DND-41 (cell line): ENCODE data around the gene MRPL20.
"Not testable (repeated sequence)": the region's sequence is repeated elsewhere in the genome, so short reads cannot be mapped to it uniquely, and the experiment has no call there.

ENCODE experiments used
- ATAC-seq: fragments of 200-7000 bp; cut with Tn5 transposase; 3 replicates; pipeline ENCODE4 v1.9.1; 2021; ENCODE audit warnings: low read depth; ENCODE audit not compliant: insufficient read depth
- DNase-seq: peaks from one replicate; pipeline ENCODE4 v3.0.0-alpha.2; 2020
- H2AFZ ChIP-seq: 2 replicates; pipeline ENCODE4 v1.6.0; 2012; ENCODE audit warnings: low read depth, low read length
- H3K27ac ChIP-seq: 2 replicates; pipeline ENCODE4 v1.5.1; 2012; ENCODE audit warnings: low read length, inconsistent platforms
- H3K27me3 ChIP-seq: fragments of 200-600 bp; sonication (generic); 2 replicates; pipeline ENCODE4 v1.6.0; 2012; ENCODE audit warnings: low read length, mild to moderate bottlenecking, inconsistent platforms; ENCODE audit not compliant: insufficient read depth, poor library complexity
- H3K36me3 ChIP-seq: 2 replicates; pipeline ENCODE4 v1.5.1; 2012; ENCODE audit warnings: low read length, inconsistent platforms; ENCODE audit not compliant: insufficient read depth
- H3K4me1 ChIP-seq: 2 replicates; pipeline ENCODE4 v1.5.1; 2012; ENCODE audit warnings: mild to moderate bottlenecking, low read length; ENCODE audit not compliant: insufficient read depth
- H3K4me2 ChIP-seq: 2 replicates; pipeline ENCODE4 v1.6.0; 2012; ENCODE audit warnings: mild to moderate bottlenecking, moderate library complexity, low read length, inconsistent platforms; ENCODE audit not compliant: insufficient read depth
- H3K4me3 ChIP-seq, 2 experiments: fragments of 200-600 bp in 1 of 2; shearing (Covaris generic) in 1 of 2; 2 replicates each; pipeline ENCODE4 v1.5.1; 2012 to 2016; ENCODE audit warnings: inconsistent platforms in 2 of 2, low read length in 2 of 2, mild to moderate bottlenecking in 2 of 2, low read depth in 1 of 2, moderate library complexity in 1 of 2
- H3K79me2 ChIP-seq: 2 replicates; pipeline ENCODE4 v1.6.0; 2012; ENCODE audit warnings: low read length, inconsistent platforms; ENCODE audit not compliant: insufficient read depth
- H3K9ac ChIP-seq: 2 replicates; pipeline ENCODE4 v1.6.0; 2012; ENCODE audit warnings: low read depth, mild to moderate bottlenecking, inconsistent platforms, low read length, moderate library complexity
- H3K9me3 ChIP-seq: 2 replicates; pipeline ENCODE4 v1.5.1; 2012; ENCODE audit warnings: low read length, moderate library complexity, mild to moderate bottlenecking, inconsistent platforms; ENCODE audit not compliant: insufficient read depth, severe bottlenecking
- H4K20me1 ChIP-seq: 2 replicates; pipeline ENCODE4 v1.6.0; 2012; ENCODE audit warnings: low read length; ENCODE audit not compliant: insufficient read depth
- EZH2 ChIP-seq: IDR thresholded peaks from 3 replicates; pipeline ENCODE4 v1.6.1; 2012; ENCODE audit warnings: borderline replicate concordance, low read depth, mild to moderate bottlenecking, moderate library complexity, low read length, inconsistent platforms; ENCODE audit not compliant: severe bottlenecking
- TF ChIP-seq, protein P1 (sequence below): IDR thresholded peaks from 2 replicates; pipeline ENCODE4 v1.5.1; 2012; ENCODE audit warnings: borderline replicate concordance, low read length, moderate library complexity, mild to moderate bottlenecking; ENCODE audit not compliant: poor library complexity, severe bottlenecking; ENCODE audit errors: extremely low read depth

Gene MRPL20

DNA sequence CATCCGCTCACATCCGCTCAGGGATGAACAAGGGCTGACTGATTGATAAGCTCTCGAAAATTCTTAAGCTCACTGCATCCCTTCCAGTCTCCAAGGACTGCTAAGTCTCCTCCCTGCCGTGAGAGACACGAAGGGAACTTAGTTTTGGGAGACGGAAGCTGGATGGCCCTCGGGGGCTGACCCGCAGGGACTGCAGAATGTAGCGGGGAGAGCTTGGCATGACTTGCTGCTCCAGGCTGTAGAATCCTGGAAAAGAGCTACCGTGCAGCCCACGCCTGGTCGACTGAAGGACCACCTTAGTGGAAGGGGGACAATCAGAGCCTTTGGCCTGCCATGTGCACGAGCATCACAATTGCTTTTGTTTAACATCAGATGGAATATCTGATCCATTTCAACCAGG, 8.7 kb upstream of the MRPL20 start:
- Histone ChIP-seq H3K9ac (no peak overlapping the region), H3K9me3 (no peaks in the 10 kb centered on the region), H4K20me1 (no peaks in the 10 kb centered on the region), H3K36me3 (no peaks in the 10 kb centered on the region), H3K27me3 (no peaks in the 10 kb centered on the region), H3K4me3 (no peak overlapping the region), H2AFZ (no peak overlapping the region), H3K27ac (no peak overlapping the region), H3K4me2 (no peak overlapping the region), H3K4me1 (no peaks in the 10 kb centered on the region), H3K79me2 (no peaks in the 10 kb centered on the region)
- DNase-seq (no peak), ATAC-seq (no peak)
- no peak for TF ChIP-seq EZH2
- TF ChIP-seq, protein P1, sequence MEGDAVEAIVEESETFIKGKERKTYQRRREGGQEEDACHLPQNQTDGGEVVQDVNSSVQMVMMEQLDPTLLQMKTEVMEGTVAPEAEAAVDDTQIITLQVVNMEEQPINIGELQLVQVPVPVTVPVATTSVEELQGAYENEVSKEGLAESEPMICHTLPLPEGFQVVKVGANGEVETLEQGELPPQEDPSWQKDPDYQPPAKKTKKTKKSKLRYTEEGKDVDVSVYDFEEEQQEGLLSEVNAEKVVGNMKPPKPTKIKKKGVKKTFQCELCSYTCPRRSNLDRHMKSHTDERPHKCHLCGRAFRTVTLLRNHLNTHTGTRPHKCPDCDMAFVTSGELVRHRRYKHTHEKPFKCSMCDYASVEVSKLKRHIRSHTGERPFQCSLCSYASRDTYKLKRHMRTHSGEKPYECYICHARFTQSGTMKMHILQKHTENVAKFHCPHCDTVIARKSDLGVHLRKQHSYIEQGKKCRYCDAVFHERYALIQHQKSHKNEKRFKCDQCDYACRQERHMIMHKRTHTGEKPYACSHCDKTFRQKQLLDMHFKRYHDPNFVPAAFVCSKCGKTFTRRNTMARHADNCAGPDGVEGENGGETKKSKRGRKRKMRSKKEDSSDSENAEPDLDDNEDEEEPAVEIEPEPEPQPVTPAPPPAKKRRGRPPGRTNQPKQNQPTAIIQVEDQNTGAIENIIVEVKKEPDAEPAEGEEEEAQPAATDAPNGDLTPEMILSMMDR, result no peak

- not testable (repeated sequence) for H3K27ac ChIP-seq, H3K27me3 ChIP-seq, H2AFZ ChIP-seq, H3K9me3 ChIP-seq, H4K20me1 ChIP-seq, H3K4me3 ChIP-seq, H3K9ac ChIP-seq, ATAC-seq, H3K4me2 ChIP-seq, H3K36me3 ChIP-seq, DNase-seq
- H3K79me2 ChIP-seq, result peaks cover 18% of the 10 kb centered on the region
- peaks cover 19% of the 10 kb centered on the region for H3K4me1 ChIP-seq
These were observed 5.3 kb upstream of the MRPL20 start for GRCh38 chr1:1412311-1412902.

DNA sequence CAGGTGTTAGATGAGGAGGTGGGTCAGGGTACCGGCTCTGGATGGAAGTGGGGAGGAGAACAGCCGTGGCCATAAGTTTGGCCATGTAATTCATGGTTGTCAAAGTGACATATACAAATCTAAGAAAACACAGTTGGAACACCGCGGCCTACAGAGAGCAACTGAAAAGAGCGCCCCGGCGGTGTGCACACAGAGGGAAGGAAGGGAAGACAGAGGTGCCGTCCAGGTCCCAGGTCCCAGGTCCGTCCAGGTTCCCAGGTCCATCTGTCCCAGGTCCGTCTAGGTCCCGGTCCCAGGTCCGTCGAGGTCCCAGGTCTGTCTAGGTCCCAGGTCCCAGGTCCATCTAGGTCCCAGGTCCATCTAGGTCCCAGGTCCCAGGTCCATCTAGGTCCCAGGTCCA, 4.5 kb upstream of the MRPL20 start:
- Histone ChIP-seq H3K4me1 (peaks cover 19% of the 10 kb centered on the region), H3K4me2 (no peak overlapping the region), H3K9ac (no peak overlapping the region), H3K9me3 (no peaks in the 10 kb centered on the region), H4K20me1 (peaks cover 10% of the 10 kb centered on the region; the same call in 1 of the 2 replicates), H2AFZ (no peak overlapping the region), H3K79me2 (peaks cover 26% of the 10 kb centered on the region), H3K36me3 (peaks cover 7% of the 10 kb centered on the region; the same call in 1 of the 2 replicates), H3K27me3 (no peaks in the 10 kb centered on the region), H3K4me3 (no peak overlapping the region), H3K27ac (no peak overlapping the region)
- no peak for ATAC-seq
- no peak for TF ChIP-seq EZH2
- TF ChIP-seq, protein P1, result no peak
- DNase-seq, result no peak

- not testable (repeated sequence) for H3K27me3 ChIP-seq, ATAC-seq, H3K9ac ChIP-seq, H3K4me2 ChIP-seq, DNase-seq, H3K4me3 ChIP-seq, H3K9me3 ChIP-seq, H2AFZ ChIP-seq, H3K27ac ChIP-seq
- H3K79me2 ChIP-seq, result peaks cover 40% of the 10 kb centered on the region
- H3K4me1 ChIP-seq, result peaks cover 32% of the 10 kb centered on the region
- peaks cover 18% of the 10 kb centered on the region; the same call in 1 of the 2 replicates for H4K20me1 ChIP-seq
- H3K36me3 ChIP-seq, result peaks cover 21% of the 10 kb centered on the region
These were observed 3.1 kb upstream of the MRPL20 start for GRCh38 chr1:1410238-1410637.
